ENCODE results near the gene ARID4A.
"Not testable (repeated sequence)": the region's sequence is repeated elsewhere in the genome, so short reads cannot be mapped to it uniquely, and the experiment has no call there.

Gene ARID4A

DNA sequence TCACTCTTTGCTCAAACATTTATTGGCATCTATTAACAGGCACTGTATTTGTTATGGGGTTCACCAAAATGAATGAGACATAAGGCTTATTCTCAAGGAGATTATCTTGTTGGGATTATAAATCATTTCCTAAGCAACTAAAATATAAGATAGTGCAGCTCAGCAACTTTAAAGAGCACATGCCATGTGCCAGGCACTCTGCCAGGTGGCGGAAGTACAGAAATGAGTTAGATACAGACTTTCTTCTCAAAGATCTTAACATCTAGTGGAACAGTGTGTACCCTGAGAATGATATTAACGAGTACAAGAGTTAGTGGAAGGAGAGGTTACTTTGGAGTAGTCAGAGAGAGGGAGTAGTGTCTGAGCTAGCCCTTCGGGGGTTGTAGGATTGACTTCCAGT lies 68.9 kb downstream of the ARID4A start:
- no peak for DNase-seq

DNA sequence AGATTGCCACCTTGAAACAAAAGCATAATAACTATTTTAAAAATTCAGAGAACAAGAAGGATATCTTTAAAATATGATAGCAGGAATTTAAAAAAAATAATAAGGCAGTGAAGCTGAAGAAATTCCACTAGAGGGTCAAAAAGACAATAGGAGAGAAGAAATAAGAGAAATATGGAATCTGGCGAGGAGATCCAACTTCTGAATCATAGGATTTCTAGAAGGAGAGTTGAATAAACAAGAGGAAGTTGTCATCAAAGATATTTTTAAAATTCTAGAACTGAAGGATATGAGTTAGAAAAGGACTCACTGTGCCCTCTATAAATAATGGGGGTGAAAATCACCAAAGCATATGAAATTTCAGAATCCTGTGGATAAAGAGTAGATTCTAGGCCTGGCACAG lies 70.6 kb downstream of the ARID4A start:
- DNase-seq, result no peak

DNA sequence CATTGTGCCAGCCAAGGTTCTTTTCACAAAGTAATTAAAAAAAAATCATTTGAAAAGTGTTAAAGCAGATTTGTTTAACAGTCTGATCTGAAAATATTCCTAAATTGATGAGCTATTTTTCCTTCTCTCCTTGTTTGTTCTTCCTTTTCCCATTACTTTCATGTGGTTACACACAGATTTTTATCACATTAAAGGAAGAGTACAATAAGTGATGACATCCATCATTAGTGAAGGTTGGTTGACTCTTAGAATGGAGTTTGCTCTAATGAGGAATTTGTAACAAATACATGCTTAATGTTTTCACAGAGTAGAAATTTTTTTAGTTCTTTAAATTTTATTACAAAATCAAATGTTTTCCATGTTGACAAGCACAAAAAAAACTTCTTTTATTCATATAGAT lies 78.4 kb downstream of the ARID4A start:
- no peak for DNase-seq

DNA sequence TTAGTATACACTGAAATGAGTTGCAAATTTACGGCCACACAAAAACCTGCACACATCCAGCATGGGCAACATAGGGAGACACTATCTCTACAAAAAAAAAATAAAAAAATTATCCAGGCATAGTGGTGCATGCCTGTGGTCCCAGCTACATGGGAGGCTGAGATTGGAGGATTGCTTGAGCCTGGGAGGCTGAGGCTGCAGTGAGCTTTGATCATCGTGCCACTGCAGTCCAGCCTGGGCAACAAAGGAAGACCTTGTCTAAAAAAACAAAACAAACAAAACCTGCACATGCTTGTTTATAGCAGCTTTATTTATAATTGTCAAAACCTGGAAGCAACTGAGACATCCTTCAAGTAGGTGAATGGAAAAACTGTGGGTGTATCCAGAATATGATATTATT lies 92.5 kb downstream of the ARID4A start:
- DNase-seq, result no peak

DNA sequence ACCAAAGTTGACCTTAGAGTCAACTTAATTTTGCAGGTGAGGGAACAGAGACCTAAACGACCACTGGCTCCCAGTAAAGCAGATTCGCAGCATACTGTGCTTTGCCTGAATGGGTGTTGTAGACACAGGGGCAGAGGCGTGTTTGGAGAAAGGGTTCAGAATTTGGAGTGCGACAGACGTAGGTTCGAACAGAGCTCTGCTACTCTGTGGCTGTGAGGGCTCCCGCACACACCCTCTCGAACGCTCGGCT lies 97.1 kb downstream of the ARID4A start:
- DNase-seq, result no peak

DNA sequence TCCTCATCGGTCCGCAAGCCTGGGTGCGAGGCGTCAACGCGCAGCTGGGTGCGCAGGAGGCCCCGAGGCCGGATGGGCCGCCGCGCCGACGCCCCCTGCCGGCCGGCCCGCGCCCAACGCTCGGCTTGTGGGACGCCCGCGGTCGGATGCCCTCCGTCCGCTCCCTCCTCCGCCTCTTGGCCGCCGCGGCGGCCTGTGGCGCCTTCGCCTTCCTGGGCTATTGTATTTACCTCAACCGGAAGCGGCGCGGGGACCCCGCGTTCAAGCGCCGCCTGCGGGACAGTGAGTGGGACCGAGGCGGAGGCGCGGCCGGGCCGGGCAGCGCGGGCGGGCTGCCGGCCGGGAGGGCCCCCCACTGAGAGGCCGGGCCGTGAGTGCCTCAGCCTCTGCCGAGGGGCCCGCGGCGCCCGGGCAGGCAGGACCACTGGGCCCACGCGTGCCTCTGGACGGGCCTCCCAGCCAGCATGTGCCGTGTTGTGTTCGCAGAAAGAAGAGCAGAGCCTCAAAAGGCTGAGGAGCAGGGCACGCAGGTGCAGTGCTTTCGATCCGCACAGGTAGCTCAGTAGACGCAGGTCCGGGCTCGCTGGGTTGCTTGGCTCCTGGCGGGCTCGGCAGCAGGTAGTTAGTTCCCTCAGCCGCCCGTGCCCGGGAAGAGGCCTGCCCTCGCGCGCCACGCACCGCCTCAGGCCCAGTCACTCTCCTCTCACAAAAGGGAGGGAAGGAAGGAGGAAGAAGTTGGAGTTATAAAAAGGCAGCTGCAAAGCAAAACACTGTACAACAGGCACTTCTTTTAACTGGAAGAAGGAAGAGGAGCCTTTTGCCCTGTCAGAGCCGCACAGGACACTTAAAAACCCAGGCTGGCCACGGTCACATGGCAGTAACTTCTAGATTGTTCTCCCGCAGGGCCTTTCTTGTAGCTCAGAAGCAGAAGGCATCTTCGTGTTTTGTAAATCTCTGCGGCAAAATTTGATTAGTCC lies 97.7 kb downstream of the ARID4A start, which contains the start of gene TOMM20L:
Gene TOMM20L, plus strand, starts transcription at position 119 of the 977 bp plus-strand sequence. Its CDS starts 28 bp downstream, at position 147.
- DNase-seq, result peak; percentile 74

DNA sequence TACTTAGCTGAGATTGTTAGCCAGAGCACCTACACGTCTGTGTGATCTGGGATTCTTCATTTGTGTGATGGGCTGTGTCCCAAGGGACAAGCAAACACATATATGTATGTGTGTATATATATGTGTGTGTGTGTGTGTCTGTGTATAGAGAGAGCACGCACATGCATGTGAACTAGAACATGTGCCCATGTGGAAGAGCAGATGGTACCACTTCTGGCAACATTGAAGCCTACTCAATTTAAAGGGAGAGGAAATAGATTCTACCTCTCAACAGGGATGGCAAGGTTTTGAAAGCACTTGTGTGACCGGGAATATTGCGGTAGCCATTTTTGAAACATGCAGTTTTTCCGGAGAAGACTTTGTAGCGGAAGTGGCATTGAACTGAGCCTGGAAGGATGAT lies 98.8 kb downstream of the ARID4A start:
- no peak for DNase-seq

DNA sequence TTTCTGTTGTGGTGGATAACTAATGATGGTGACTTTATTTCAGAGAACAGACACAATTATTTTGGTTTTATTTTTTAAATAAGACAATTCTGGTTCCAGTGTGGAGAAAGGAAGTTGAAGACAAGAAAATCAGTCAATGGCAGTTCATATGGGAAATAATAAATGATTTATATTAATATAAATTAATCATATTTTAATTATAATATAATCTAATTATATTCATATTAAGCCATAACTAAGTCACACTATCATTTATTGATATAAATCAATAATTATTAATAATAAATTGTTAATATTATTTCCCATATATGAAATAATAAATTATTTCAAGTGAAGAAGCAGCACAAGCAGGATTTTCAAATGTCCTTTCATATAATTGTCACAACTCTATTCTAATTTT lies 100.1 kb downstream of the ARID4A start:
- no peak for DNase-seq

DNA sequence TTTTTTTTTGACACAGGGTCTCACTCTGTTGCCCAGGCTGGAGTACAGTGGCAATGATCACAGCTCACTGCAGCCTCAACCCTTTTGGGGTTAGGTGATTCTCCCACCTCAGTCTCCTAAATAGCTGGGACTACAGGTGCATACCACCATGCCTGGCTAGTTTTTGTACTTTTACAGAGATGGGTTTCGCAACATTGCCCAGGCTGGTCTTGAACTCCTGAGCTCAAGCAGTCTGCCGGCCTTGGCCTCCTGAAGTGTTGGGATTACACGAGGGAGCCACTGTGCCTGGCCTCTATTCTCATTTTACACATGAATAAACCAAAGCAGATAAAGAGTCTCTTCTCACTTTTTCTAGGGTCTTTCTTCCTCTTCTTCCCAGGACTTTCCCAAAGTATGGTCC lies 100.5 kb downstream of the ARID4A start:
- no peak for DNase-seq

DNA sequence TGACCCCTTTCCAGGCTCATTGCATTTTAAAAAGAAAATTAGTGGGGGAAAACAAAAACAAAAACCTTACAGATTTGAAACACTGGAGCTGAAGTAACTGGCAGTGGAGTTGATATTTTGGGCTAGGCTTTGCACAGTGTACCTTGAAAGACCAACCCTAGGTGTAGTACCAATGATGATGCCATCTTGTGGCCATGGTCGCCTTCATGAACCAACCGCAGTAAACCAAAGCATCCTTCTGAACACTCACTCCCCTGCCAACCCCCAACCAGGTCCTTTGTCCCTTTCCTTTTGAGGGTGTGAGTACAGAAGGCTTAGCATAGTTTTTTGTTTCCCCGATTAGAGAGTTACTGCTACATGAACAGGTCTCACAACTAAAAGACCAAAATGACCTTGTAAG lies 103.2 kb downstream of the ARID4A start:
- no peak for DNase-seq

DNA sequence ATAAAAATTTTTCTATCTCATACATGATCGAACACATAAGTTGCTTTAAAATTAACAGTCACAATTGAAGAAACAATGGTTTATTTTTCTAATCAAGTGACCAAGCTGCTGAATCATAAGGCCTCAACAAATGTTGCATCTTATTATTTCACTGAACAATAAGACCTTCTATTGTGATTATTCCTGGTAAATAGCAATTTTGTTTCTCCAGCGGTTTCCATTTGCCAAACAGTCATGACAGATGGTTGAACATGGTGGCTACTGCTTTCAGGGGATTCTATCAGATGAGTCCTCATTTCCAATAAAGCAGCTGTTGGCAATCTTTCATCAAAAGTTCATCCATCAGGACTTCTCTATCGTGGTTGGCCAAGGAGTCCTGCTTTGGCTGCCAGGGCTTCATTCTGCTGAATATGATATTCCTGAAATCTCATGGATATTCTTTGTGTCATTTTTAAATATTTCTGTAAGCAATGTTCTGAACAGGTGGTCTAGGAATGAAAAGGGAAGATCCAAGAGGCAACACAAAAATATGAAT lies 110.4 kb downstream of the ARID4A start:
- DNase-seq, result no peak

DNA sequence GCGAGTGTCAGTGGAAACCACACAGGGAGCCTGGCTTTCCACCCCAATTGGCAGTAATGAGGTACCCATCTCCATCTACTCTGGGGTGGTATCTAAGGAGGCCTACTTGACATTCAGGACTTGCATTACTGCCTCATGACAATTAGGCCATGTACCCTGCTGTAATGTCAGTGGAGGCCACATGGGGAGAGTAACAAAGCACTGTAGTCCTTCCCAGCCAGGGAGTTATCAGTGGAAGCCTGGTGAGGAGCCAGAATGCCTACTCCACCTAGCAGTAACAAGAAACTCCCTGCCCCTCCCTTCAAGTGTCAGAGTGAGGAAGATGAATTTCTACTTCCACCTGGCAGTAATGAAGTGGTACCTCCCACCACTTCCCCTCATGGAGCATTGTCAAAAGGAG lies 116.5 kb downstream of the ARID4A start:
- no peak for DNase-seq

DNA sequence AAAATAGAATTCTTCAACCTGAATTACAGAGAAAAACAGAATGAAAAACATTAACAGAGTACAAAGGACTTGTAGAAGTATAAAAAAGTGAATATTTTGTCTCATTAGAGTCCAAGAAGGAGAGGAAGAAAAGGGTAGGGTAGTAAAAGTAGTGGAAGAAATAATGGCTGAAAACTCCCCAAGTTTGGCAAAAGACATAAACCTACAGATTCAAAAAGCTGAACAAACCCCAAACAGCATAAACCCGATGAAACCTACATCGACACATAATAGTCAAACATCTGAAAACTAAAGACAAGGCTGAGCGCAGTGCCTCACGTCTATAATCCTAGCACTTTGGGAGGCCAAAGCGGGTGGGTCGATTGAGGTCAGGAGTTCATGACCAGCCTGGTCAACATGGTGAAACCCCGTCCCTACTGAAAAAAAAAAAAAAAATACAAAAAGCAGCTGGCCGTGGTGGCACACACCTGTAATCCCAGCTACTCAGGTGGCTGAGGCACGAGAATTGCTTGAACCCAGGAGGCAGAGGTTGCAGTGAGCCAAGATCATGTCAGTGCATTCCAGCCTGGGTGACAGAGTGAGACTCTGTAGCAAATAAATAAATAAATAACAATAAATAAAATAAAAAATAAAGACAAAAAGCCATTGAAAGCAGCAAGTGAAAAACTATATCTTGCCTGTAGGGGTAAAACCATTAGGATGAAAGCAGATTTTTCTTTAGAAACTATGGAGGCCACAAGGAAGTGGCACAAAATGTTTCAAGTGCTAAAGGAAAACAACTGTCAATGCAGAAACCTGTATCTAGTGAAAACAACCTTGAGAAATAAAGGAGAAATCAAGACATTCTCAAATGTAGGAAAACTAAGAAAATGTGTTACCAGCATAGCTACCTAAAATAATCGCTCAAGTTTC lies 117.5 kb downstream of the ARID4A start:
- DNase-seq, result no peak

DNA sequence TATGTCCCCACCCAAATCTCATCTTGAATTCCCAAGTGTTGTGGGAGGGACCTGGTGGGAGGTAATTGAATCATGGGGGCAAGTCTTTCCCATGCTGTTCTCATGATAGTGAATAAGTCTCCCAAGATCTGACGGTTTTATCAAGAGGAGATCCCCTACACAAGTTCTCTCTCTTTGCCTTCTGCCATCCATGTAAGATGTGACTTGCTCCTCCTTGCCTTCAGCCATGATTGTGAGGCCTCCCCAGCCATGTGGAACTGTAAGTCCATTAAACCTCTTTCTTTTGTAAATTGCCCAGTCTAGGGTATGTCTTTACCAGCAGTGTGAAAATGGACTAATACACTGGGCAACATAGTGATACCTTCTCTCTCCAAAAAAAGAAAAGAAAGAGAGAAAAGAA lies 118.6 kb downstream of the ARID4A start:
- DNase-seq, result not testable (repeated sequence)
